GM18858 (cell line): Measurements from ENCODE around the gene CAST.
A peak's percentile ranks its signal among the peaks of the same experiment; 100 is the strongest.
"Not testable (repeated sequence)": the region's sequence is repeated elsewhere in the genome, so short reads cannot be mapped to it uniquely, and the experiment has no call there.

Experiments used
- ATAC-seq: cut with Tn5 transposase; IDR thresholded peaks from one replicate; pipeline ENCODE4 v1.9.1; 2021; ENCODE audit not compliant: unreplicated experiment

The CAST gene

GRCh38 chr5:96775689-96776088 is 113.5 kb downstream of the CAST start:
- no peak for ATAC-seq

- ATAC-seq, result no peak
Measured at GRCh38 chr5:96776621-96777020, 114.4 kb downstream of the CAST start.

GRCh38 chr5:96778409-96778808 is 116.2 kb downstream of the CAST start:
- ATAC-seq, result no peak

- no peak for ATAC-seq
Measured at GRCh38 chr5:96780626-96781025, 118.5 kb downstream of the CAST start.

- ATAC-seq, result no peak
Measured at GRCh38 chr5:96781031-96781971, 119.1 kb downstream of the CAST start.

GRCh38 chr5:96783326-96783725 is 121.2 kb downstream of the CAST start:
- ATAC-seq, result no peak

GRCh38 chr5:96785326-96786109 is 123.3 kb downstream of the CAST start:
- ATAC-seq, result no peak

GRCh38 chr5:96788112-96788749 is 126.1 kb downstream of the CAST start:
- no peak for ATAC-seq

GRCh38 chr5:96789794-96790330 is 127.7 kb downstream of the CAST start:
- ATAC-seq, result no peak

GRCh38 chr5:96790961-96791504 is 128.9 kb downstream of the CAST start:
- ATAC-seq, result no peak

- no peak for ATAC-seq
Measured at GRCh38 chr5:96794757-96795156, 132.6 kb downstream of the CAST start.

GRCh38 chr5:96795626-96796025 is 133.4 kb downstream of the CAST start:
- no peak for ATAC-seq

GRCh38 chr5:96796434-96796833 is 134.3 kb downstream of the CAST start:
- no peak for ATAC-seq

GRCh38 chr5:96801718-96802117 is 139.5 kb downstream of the CAST start:
- not testable (repeated sequence) for ATAC-seq

GRCh38 chr5:96807075-96807654 is 145.0 kb downstream of the CAST start:
- peak; percentile 21 for ATAC-seq

GRCh38 chr5:96808541-96808828 is 146.3 kb downstream of the CAST start:
- ATAC-seq, result no peak

- ATAC-seq, result no peak
Measured at GRCh38 chr5:96808868-96809558, 146.8 kb downstream of the CAST start.

GRCh38 chr5:96809921-96810320 is 147.7 kb downstream of the CAST start:
- no peak for ATAC-seq

GRCh38 chr5:96812851-96813250 is 150.7 kb downstream of the CAST start:
- no peak for ATAC-seq

GRCh38 chr5:96814041-96814440 is 151.9 kb downstream of the CAST start:
- ATAC-seq, result no peak
